Endothelial cell of umbilical vein (primary cell): ENCODE data around the gene ADARB1. TPM values are rescaled to one million over a fixed set of nuclear protein-coding genes. Genes with fewer than 3 reads are reported as not detected.

Experiments
- BruUV-seq: library from RNA; stranded (reverse); fragments of 400-500 nt; replicated peaks from 2 replicates; lab custom pipeline; 2021; lab: Mats Ljungman, UMichigan
- CTCF ChIA-PET: fragments of 300-600, 350-600 bp; sonication (Branson Sonifier 250); formaldehyde crosslinking; loops from one replicate; lab custom pipeline; 2021; ENCODE audit warnings: antibody characterized with exemption, inconsistent platforms; lab: Charles Lee
- POLR2A ChIA-PET: fragments of 300-600, 350-600 bp; sonication (Branson Sonifier 250); formaldehyde crosslinking; loops from one replicate; lab custom pipeline; 2021; ENCODE audit warnings: antibody characterized with exemption, inconsistent platforms; lab: Charles Lee
- DNase-seq: peaks from one replicate; pipeline ENCODE4 v3.0.0-alpha.2; 2011; ENCODE audit warnings: low read depth, low spot score
- FAIRE-seq: peaks from 2 replicates; lab custom pipeline; 2011; peaks lifted over from hg19 to GRCh38; lab: Jason Lieb, UNC
- H2AFZ ChIP-seq: 2 replicates; pipeline ENCODE4 v1.6.0; 2012; ENCODE audit warnings: low read depth, low read length, control low read depth, inconsistent platforms
- H3K27ac ChIP-seq: 2 replicates; pipeline ENCODE4 v1.5.1; 2011; ENCODE audit warnings: low read depth, mild to moderate bottlenecking, control low read depth, low read length, moderate library complexity; ENCODE audit not compliant: insufficient read depth
- H3K27me3 ChIP-seq, 2 experiments: 2 replicates each; pipeline versions ENCODE4 v1.6.0 to v1.6.1; 2011; ENCODE audit warnings: low read length in 2 of 2, mixed read lengths in 1 of 2; ENCODE audit not compliant: control insufficient read depth in 2 of 2, insufficient read depth in 2 of 2
- H3K36me3 ChIP-seq, 2 experiments: 2 replicates in 1 of 2; 3 replicates in 1 of 2; pipeline ENCODE4 v1.5.1; 2011; ENCODE audit warnings: low read length in 2 of 2, mild to moderate bottlenecking in 1 of 2, moderate library complexity in 1 of 2; ENCODE audit not compliant: control insufficient read depth in 2 of 2, insufficient read depth in 2 of 2; ENCODE audit errors: extremely low read depth in 1 of 2
- H3K4me1 ChIP-seq: 3 replicates; pipeline ENCODE4 v1.5.1; 2011; ENCODE audit warnings: mild to moderate bottlenecking, low read length; ENCODE audit not compliant: control insufficient read depth, insufficient read depth; ENCODE audit errors: extremely low read depth
- H3K4me2 ChIP-seq: 2 replicates; pipeline ENCODE4 v1.6.1; 2011; ENCODE audit warnings: low read length, control low read depth, mixed read lengths; ENCODE audit not compliant: insufficient read depth
- H3K4me3 ChIP-seq, 3 experiments: fragments of 200-600 bp in 1 of 3; sonication (generic), shearing (Covaris generic) in 1 of 3; replicated peaks in 1 of 3; 2 replicates each; pipeline ENCODE4 v1.5.1; 2011 to 2016; ENCODE audit warnings: control low read depth in 3 of 3, low read length in 3 of 3, mild to moderate bottlenecking in 2 of 3, inconsistent platforms in 1 of 3, low read depth in 1 of 3, moderate library complexity in 1 of 3; ENCODE audit not compliant: insufficient read depth in 1 of 3
- H3K79me2 ChIP-seq: 2 replicates; pipeline ENCODE4 v1.6.0; 2012; ENCODE audit warnings: low read length, inconsistent platforms; ENCODE audit not compliant: control insufficient read depth, insufficient read depth
- H3K9ac ChIP-seq: replicated peaks from 2 replicates; pipeline ENCODE3; 2011; ENCODE audit warnings: low read length, control low read depth; ENCODE audit not compliant: insufficient read depth; ENCODE audit errors: extremely low read depth
- H3K9me1 ChIP-seq: replicated peaks from 3 replicates; pipeline ENCODE4 v1.6.0; 2011; ENCODE audit warnings: mild to moderate bottlenecking, low read length; ENCODE audit not compliant: control insufficient read depth, insufficient read depth; ENCODE audit errors: extremely low read depth
- H3K9me3 ChIP-seq: replicated peaks from 2 replicates; pipeline ENCODE4 v1.5.1; 2012; ENCODE audit warnings: low read length, inconsistent platforms; ENCODE audit not compliant: control insufficient read depth, insufficient read depth
- H4K20me1 ChIP-seq: replicated peaks from 2 replicates; pipeline ENCODE3; 2011; ENCODE audit warnings: mild to moderate bottlenecking, low read length; ENCODE audit not compliant: control insufficient read depth, insufficient read depth; ENCODE audit errors: extremely low read depth
- CTCF ChIP-seq, 2 donors: IDR thresholded peaks; 1 replicate in 1 of 2; 2 replicates in 1 of 2; pipeline ENCODE4 v1.5.1; 2011; ENCODE audit warnings: low read length in 2 of 2, mild to moderate bottlenecking in 2 of 2, moderate library complexity in 2 of 2, control low read depth in 1 of 2, inconsistent platforms in 1 of 2, low read depth in 1 of 2; ENCODE audit not compliant: insufficient read depth in 1 of 2; ENCODE audit errors: extremely low read depth in 1 of 2
- EZH2 ChIP-seq: IDR thresholded peaks from 2 replicates; pipeline ENCODE4 v1.6.1; 2012; ENCODE audit warnings: borderline replicate concordance, low read depth, mild to moderate bottlenecking, moderate library complexity, low read length, inconsistent platforms; ENCODE audit not compliant: severe bottlenecking
- FOS ChIP-seq: IDR thresholded peaks from 2 replicates; pipeline ENCODE4 v1.6.1; 2011; ENCODE audit warnings: mild to moderate bottlenecking, low read length, moderate library complexity, borderline replicate concordance; ENCODE audit not compliant: insufficient read depth
- GATA2 ChIP-seq: IDR thresholded peaks from 2 replicates; pipeline ENCODE4 v1.7.0; 2011; ENCODE audit warnings: low read depth, mild to moderate bottlenecking, moderate library complexity, mixed read lengths, low read length; ENCODE audit not compliant: insufficient read length, insufficient read depth
- JUN ChIP-seq: IDR thresholded peaks from 2 replicates; pipeline ENCODE4 v1.6.1; 2011; ENCODE audit warnings: borderline replicate concordance, low read depth; ENCODE audit not compliant: insufficient read length, insufficient read depth
- MAX ChIP-seq: IDR thresholded peaks from 2 replicates; pipeline ENCODE4 v1.6.1; 2011; ENCODE audit not compliant: insufficient read depth, insufficient read length
- MYC ChIP-seq: IDR thresholded peaks from one replicate; pipeline ENCODE4 v1.6.1; 2011; ENCODE audit warnings: mild to moderate bottlenecking, low read depth, low read length
- POLR2A ChIP-seq: IDR thresholded peaks from 2 replicates; pipeline ENCODE4 v1.6.1; 2012; ENCODE audit warnings: low read depth, mild to moderate bottlenecking, control low read depth, low read length
- POLR2AphosphoS5 ChIP-seq: IDR thresholded peaks from 2 replicates; pipeline ENCODE4 v1.6.1; 2012; ENCODE audit warnings: low read depth, mild to moderate bottlenecking, control low read depth, low read length, moderate library complexity; ENCODE audit not compliant: insufficient read depth
- dilution Hi-C: fragments of 300-500 bp; cut with MboI; formaldehyde crosslinking; loops from one replicate; pipeline ENCODE4 v1.15.0; 2019; ENCODE audit warnings: low sequenced_read_pairs; ENCODE audit not compliant: extremely low pct_ligation_motif_present
- intact Hi-C: fragments of 100-400 bp; cut with micrococcal nuclease; formaldehyde crosslinking; loops from one replicate; pipeline ENCODE4 v1.10.0; 2022
- polyA plus RNA-seq, 4 experiments: library from polyadenylated mRNA; depleted of rRNA in 3 of 4; stranded (reverse) in 3 of 4; unstranded in 1 of 4; fragments of >200 nt; gene quantifications; 2 replicates each; pipeline versions ENCODE4 v1.2.1 to v1.2.3, GENCODE V29; 2011 to 2012; ENCODE audit warnings: missing spikeins in 1 of 4
- total RNA-seq: library from RNA; stranded (reverse); gene quantifications from 2 replicates; pipeline ENCODE4 v1.2.3, GENCODE V29; 2021

Gene ADARB1
- total and polyA plus RNA-seq, 2 donors (not counting 3 experiments of a cell fraction or from before 2014, with no cell fraction given) = 32.5 to 54.3 TPM

DNA sequence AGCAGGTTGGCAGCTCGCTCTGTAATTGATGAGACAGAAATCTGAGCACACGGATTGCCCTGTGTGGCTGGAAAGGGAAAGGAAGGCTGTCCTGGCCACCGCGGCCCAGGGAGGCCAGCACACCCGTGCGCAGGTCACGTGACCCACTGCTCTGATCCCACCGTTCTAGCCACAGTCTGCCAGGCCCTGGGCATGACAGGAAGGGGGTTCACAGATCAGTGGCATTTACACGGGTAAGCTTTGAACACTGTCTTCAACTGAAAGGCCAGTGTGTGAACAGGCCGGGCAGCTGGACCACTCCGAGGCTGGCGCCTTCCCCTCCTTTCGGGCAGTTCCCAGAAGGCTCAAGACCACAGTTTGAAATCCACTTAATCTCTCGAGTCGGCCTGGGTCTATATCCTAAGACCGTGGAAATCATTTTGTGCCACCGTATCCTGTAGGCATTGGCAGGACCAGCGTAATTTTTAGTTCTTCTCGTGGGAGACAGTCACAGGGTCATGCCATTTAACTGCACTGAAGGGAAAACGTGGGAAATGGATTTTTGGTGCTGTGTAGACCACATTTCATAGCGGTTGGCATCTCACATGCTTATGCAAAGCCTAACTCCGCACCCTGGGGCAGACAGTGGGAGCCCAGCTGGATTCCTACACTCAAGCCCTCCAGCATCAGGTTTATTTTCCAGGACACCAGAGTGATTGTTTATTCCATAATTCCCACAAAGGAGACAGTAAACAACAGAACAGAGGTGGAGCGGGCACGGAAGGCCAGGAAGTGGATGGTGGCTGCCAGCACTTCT, 3.1 kb upstream of the ADARB1 start:
- H3K9ac ChIP-seq = no peak overlapping the region
- TF ChIP-seq JUN (no peak), EZH2 (no peak), FOS (no peak), GATA2 (no peak), MAX (no peak), POLR2AphosphoS5 (no peak), CTCF (IDR thresholded peaks at IDR 0.05; ENCODE audit: extremely low read depth in 1 of 2, insufficient read depth in 1 of 2, low read depth in 1 of 2, low read length in 2 of 2) (no peak), MYC (no peak), POLR2A (no peak)
- no TSS peak for BruUV-seq
- no peaks in the 10 kb centered on the region for H3K9me1 ChIP-seq
- peaks cover 12% of the 10 kb centered on the region for H3K79me2 ChIP-seq
- ChIA-PET POLR2A (no interaction called here), CTCF (no interaction called here)
- no peaks in the 10 kb centered on the region for H3K36me3 ChIP-seq
- H3K9me3 ChIP-seq = no peaks in the 10 kb centered on the region
- H4K20me1 ChIP-seq = no peaks in the 10 kb centered on the region
- DNase-seq (no peak), FAIRE-seq (no peak)
- H3K4me2 ChIP-seq = no peak overlapping the region
- no peak overlapping the region for H2AFZ ChIP-seq
- H3K4me1 ChIP-seq = peaks cover 9% of the 10 kb centered on the region
- no peaks in the 10 kb centered on the region for H3K27me3 ChIP-seq
- no peak overlapping the region for H3K4me3 ChIP-seq
- intact Hi-C loops (no loop called here), dilution Hi-C loops (no loop called here)
- no peak overlapping the region for H3K27ac ChIP-seq
